ENCODE data around the gene ATP2C2.

- TF ChIP-seq CTCF (IDR thresholded peaks at IDR 0.05) (no peak), POLR2A (IDR thresholded peaks at IDR 0.05) (no peak)
Measured at GRCh38 chr16:84344781-84345180, 23.6 kb upstream of the ATP2C2 start.

Data from esophagus squamous epithelium (tissue), 4 donors.